Smooth muscle cell (in vitro differentiated cells): ENCODE data around the gene TTC7B. TPM values are rescaled to one million over a fixed set of nuclear protein-coding genes. Genes with fewer than 3 reads are reported as not detected.

ENCODE experiments used
- DNase-seq: peaks from one replicate; lab custom pipeline; 2025; ENCODE audit not compliant: unreplicated experiment; lab: John Stamatoyannopoulos, UW
- H2AFZ ChIP-seq: fragments of 200-600 bp; sonication (generic); 2 replicates; pipeline ENCODE4 v1.6.0; 2016; ENCODE audit warnings: antibody characterized with exemption, low read depth, mild to moderate bottlenecking
- H3F3A ChIP-seq: fragments of 200-600 bp; sonication (generic); 2 replicates; pipeline ENCODE4 v1.6.0; 2017; ENCODE audit warnings: antibody characterized with exemption, low read depth
- H3K27ac ChIP-seq: fragments of 200-600 bp; sonication (generic); 2 replicates; pipeline ENCODE4 v1.5.1; 2016; ENCODE audit warnings: low read depth, mild to moderate bottlenecking
- H3K27me3 ChIP-seq: fragments of 200-600 bp; sonication (generic); 2 replicates; pipeline ENCODE4 v1.6.1; 2016; ENCODE audit warnings: low read depth, mild to moderate bottlenecking
- H3K36me3 ChIP-seq: fragments of 200-600 bp; sonication (generic); 2 replicates; pipeline ENCODE4 v1.5.1; 2016; ENCODE audit warnings: low read depth
- H3K4me1 ChIP-seq: fragments of 200-600 bp; sonication (generic); 2 replicates; pipeline ENCODE4 v1.5.1; 2016; ENCODE audit warnings: low read depth
- H3K4me2 ChIP-seq: fragments of 200-600 bp; sonication (generic); 2 replicates; pipeline ENCODE4 v1.6.0; 2016; ENCODE audit warnings: mild to moderate bottlenecking
- H3K4me3 ChIP-seq: fragments of 200-600 bp; sonication (generic); 2 replicates; pipeline ENCODE4 v1.5.1; 2016; ENCODE audit warnings: mild to moderate bottlenecking
- H3K79me2 ChIP-seq: fragments of 200-600 bp; sonication (generic); 2 replicates; pipeline ENCODE4 v1.6.0; 2016; ENCODE audit warnings: low read depth, mild to moderate bottlenecking
- H3K9ac ChIP-seq: fragments of 200-600 bp; sonication (generic); 2 replicates; pipeline ENCODE4 v1.6.0; 2016; ENCODE audit warnings: low read depth
- H3K9me3 ChIP-seq: fragments of 200-600 bp; sonication (generic); replicated peaks from 2 replicates; pipeline ENCODE4 v1.5.1; 2016; ENCODE audit warnings: low read depth
- H4K20me1 ChIP-seq: fragments of 200-600 bp; sonication (generic); 2 replicates; pipeline ENCODE4 v1.6.0; 2016; ENCODE audit warnings: low read depth
- CTCF ChIP-seq: fragments of 200-600 bp; sonication (generic); IDR thresholded peaks from 2 replicates; pipeline ENCODE4 v1.5.1; 2017; ENCODE audit warnings: borderline replicate concordance, mild to moderate bottlenecking, antibody characterized with exemption; ENCODE audit not compliant: insufficient read depth, poor library complexity, severe bottlenecking
- WGBS: methylation state at CpG from one replicate; pipeline ENCODE4 v1.1.7; 2016; ENCODE audit warnings: low lambda C conversion rate; 5-methylcytosine and 5-hydroxymethylcytosine counted together
- polyA plus RNA-seq: library from polyadenylated mRNA; unstranded; fragments of >200 nt; fragmentation: Nextera tagmentation; extraction: Ambion mirVana; gene quantifications from 2 replicates; pipeline ENCODE4 v1.2.1, GENCODE V29; 2016
- total RNA-seq: library from RNA; depleted of rRNA; stranded (reverse); fragments of >200 nt; gene quantifications from 2 replicates; pipeline ENCODE4 v1.2.3, GENCODE V29; 2014

The TTC7B gene
- total and polyA plus RNA-seq, 2 experiments from 2014 or later = 22.1 to 54.1 TPM

DNA sequence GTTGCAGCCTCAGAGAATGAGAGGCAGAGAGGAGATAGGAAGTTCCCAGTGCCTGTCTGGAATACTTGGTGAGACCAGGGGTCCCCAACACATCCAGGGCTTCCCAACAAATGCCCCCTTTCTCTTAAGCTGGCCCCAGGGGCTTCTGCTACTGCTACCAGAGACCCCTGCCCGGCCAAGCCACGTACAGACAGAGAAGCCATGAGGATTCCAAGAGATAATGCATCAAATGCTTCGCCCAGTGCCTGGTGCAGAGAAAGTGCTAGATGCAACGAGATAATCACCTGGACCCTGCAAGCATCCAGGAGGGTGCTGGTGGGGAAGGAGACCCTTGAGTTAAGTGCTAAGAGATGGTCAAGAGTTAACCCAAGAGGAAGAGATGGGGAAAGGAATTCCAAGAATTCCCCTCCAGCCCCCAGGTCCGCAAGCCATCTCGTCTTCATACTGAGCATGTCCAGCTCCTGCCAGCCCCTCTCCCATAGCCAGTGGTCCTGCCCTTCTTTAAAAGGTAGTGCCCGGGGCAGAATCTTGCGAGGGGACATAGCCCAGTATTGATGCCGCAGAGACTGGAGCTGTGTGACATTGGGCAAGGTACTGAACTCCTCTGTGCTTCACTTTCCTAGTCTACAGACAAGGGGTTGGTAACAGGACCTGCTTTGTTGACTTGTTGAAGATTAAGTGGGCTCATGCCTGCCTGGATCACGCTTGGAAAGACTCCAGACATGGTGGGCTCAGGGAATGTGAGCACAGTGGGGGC lies 316.1 kb downstream of the TTC7B start:
- H3K79me2 ChIP-seq = no peaks in the 10 kb centered on the region
- H3K4me3 ChIP-seq = no peak overlapping the region
- H3K9me3 ChIP-seq = no peaks in the 10 kb centered on the region
- no peaks in the 10 kb centered on the region for H3K27me3 ChIP-seq
- H3F3A ChIP-seq = no peaks in the 10 kb centered on the region
- H3K4me1 ChIP-seq = no peaks in the 10 kb centered on the region
- H3K27ac ChIP-seq = no peak overlapping the region
- no peaks in the 10 kb centered on the region for H3K36me3 ChIP-seq
- DNase-seq = no peak
- 72% methylated on average over 10 of the region's 10 CpGs for WGBS
- no peak overlapping the region for H2AFZ ChIP-seq
- no peak overlapping the region for H3K4me2 ChIP-seq
- no peaks in the 10 kb centered on the region for H4K20me1 ChIP-seq
- TF ChIP-seq CTCF = no peak
- H3K9ac ChIP-seq = no peak overlapping the region

- Histone ChIP-seq H3K4me3 (no peak overlapping the region), H4K20me1 (no peaks in the 10 kb centered on the region), H3K27ac (no peak overlapping the region), H3K4me2 (no peak overlapping the region), H3K79me2 (no peaks in the 10 kb centered on the region), H3K9ac (no peak overlapping the region), H3F3A (no peaks in the 10 kb centered on the region), H2AFZ (no peak overlapping the region), H3K27me3 (no peaks in the 10 kb centered on the region), H3K9me3 (no peaks in the 10 kb centered on the region), H3K4me1 (no peaks in the 10 kb centered on the region), H3K36me3 (no peaks in the 10 kb centered on the region)
- TF ChIP-seq CTCF = no peak
- no peak for DNase-seq
- 90% methylated on average over 6 of the region's 6 CpGs for WGBS
Observed at GRCh38 chr14:90499121-90499520, 317.1 kb downstream of the TTC7B start.

GRCh38 chr14:90498198-90498597 lies 318.0 kb downstream of the TTC7B start:
- no peak overlapping the region for H3K4me3 ChIP-seq
- H3K36me3 ChIP-seq = no peaks in the 10 kb centered on the region
- no peak for TF ChIP-seq CTCF
- no peaks in the 10 kb centered on the region for H3K27me3 ChIP-seq
- H3K9ac ChIP-seq = no peak overlapping the region
- no peaks in the 10 kb centered on the region for H3K9me3 ChIP-seq
- H2AFZ ChIP-seq = no peak overlapping the region
- H3K27ac ChIP-seq = no peak overlapping the region
- DNase-seq = no peak
- H4K20me1 ChIP-seq = no peaks in the 10 kb centered on the region
- H3F3A ChIP-seq = no peaks in the 10 kb centered on the region
- no peaks in the 10 kb centered on the region for H3K4me1 ChIP-seq
- H3K79me2 ChIP-seq = no peaks in the 10 kb centered on the region
- no peak overlapping the region for H3K4me2 ChIP-seq

- 100% methylated on average over 1 of the region's 2 CpGs for WGBS
- no peaks in the 10 kb centered on the region for H4K20me1 ChIP-seq
- H2AFZ ChIP-seq = no peak overlapping the region
Observed at GRCh38 chr14:90496379-90496778, 319.9 kb downstream of the TTC7B start.

More at GRCh38 chr14:90496379-90496778, 319.9 kb downstream of the TTC7B start:
- H3F3A ChIP-seq = no peaks in the 10 kb centered on the region
- no peaks in the 10 kb centered on the region for H3K9me3 ChIP-seq
- no peaks in the 10 kb centered on the region for H3K36me3 ChIP-seq
- H3K4me2 ChIP-seq = no peak overlapping the region
- no peaks in the 10 kb centered on the region for H3K79me2 ChIP-seq
- peaks cover 6% of the 10 kb centered on the region for H3K4me1 ChIP-seq
- no peak for TF ChIP-seq CTCF
- no peak overlapping the region for H3K9ac ChIP-seq
- no peak for DNase-seq
- H3K4me3 ChIP-seq = no peak overlapping the region
- H3K27me3 ChIP-seq = no peaks in the 10 kb centered on the region
- no peak overlapping the region for H3K27ac ChIP-seq
